ENCODE measurements around the gene IKBKE. TPM values are rescaled to one million over a fixed set of nuclear protein-coding genes. Genes with fewer than 3 reads are reported as not detected.

Gene IKBKE
- total RNA-seq, 1 experiment from 2014 or later = 5.1 TPM

DNA sequence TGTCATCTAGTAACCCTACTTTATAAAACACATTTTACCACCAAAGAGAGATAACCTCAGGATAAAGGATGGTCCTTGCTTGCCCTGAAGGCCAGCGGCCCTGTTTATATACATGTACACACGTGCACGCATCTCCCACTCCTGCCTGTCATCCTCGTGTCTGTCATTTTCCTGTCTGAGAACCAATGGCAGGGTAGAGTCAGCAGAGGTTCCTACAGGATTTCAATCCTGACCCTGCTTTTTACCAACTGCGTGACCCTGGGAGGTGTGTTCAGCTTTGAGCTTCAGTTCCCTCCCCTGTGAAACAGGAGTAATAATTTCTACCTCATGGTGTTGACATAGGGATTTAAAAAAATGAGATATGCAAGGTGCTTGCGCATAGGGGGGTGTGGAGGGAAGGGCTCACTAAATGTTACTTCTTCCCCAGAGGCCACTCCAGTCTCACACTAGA lies 24.8 kb downstream of the IKBKE start (continued):
- TF ChIP-seq POLR2A (IDR thresholded peaks at IDR 0.05; ENCODE audit: borderline replicate concordance, extremely low read depth, insufficient read depth, insufficient read length) (no peak), CEBPB (IDR thresholded peaks at IDR 0.05; ENCODE audit: low read depth) (no peak), MAX (IDR thresholded peaks at IDR 0.05) (no peak)

DNA sequence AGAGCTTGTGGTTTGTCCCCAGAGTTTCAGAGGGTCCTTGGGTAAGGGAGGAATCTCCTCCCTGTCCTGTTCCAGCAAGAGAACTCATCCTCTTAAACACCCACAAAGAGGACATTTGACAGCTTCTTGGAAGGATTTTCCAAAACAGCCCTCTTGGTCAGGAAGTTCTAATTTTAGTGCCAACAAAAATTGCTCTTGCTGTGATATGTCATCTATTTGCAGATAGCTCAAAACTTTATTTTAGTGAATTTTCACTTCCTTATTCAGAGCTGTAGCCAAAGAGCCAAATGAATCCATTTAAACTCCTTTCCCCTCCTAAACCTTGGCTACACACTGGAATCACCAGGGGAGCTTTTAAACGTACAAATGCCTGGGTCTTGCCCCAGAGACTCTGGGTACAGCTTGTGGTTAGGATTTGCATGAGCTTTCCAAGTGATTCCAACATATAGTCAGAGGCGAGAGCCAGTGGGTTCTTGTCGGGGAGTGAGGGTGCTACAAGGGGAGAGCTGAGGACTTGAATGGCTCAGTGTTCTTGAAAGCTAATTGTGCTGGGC lies 25.3 kb downstream of the IKBKE start:
- intact Hi-C loops (cut with micrococcal nuclease) = no loop called here
- ChIA-PET POLR2A (no interaction called here), RAD21 (ENCODE audit: low non-redundant PET in 1 of 2, low total read pairs in 2 of 2, uncharacterized antibody in 2 of 2, unreplicated experiment in 2 of 2) (interaction anchor here in 1 of 2 experiments (1.0 kb wide), 1 partner anchor 25 kb away, joined by 3 read pairs; no protein-coding TSS in a partner anchor), CTCF (interaction anchor here (0.6 to 1.6 kb wide), 2 partner anchors 10 to 168 kb away, joined by 3 to 6 read pairs; no protein-coding TSS in a partner anchor)
- Histone ChIP-seq H3K4me1 (ENCODE audit: control insufficient read depth in 1 of 2, insufficient read depth in 2 of 2, low read length in 2 of 2) (peaks cover 22 to 34% of the 10 kb centered on the region in 2 experiments), H3K36me3 (ENCODE audit: control insufficient read depth in 1 of 2, insufficient read depth in 2 of 2, low read length in 2 of 2) (no peaks in the 10 kb centered on the region), H3K79me2 (ENCODE audit: insufficient read depth, low read length) (no peaks in the 10 kb centered on the region), H3K9me2 (ENCODE audit: insufficient read depth) (no peaks in the 10 kb centered on the region), H3K4me2 (ENCODE audit: low read length) (no peak overlapping the region), H3K4me3 (replicated peaks in 1 of 2; ENCODE audit: low read depth in 1 of 2, low read length in 2 of 2) (no peak overlapping the region), H3K27ac (ENCODE audit: low read depth, low read length) (no peak overlapping the region), H4K20me1 (ENCODE audit: insufficient read depth) (no peaks in the 10 kb centered on the region), H3K27me3 (ENCODE audit: insufficient read depth, low read length) (no peaks in the 10 kb centered on the region), H3K9ac (ENCODE audit: low read length) (no peak overlapping the region), H3K9me3 (ENCODE audit: control insufficient read depth in 1 of 2, insufficient read depth in 1 of 2, low read depth in 1 of 2, low read length in 2 of 2) (no peaks in the 10 kb centered on the region), H2AFZ (ENCODE audit: low read depth, low read length, poor library complexity, severe bottlenecking) (no peak overlapping the region)
- no peak for DNase-seq (ENCODE audit: low read depth, low spot score)
- BruUV-seq (replicated peaks) = no TSS peak
- no peak for TF ChIP-seq POLR2A (IDR thresholded peaks at IDR 0.05; ENCODE audit: borderline replicate concordance, extremely low read depth, insufficient read depth, insufficient read length)
- no peak for ATAC-seq

GRCh38 chr1:206496131-206496793 lies 26.0 kb downstream of the IKBKE start:
- H3K4me3 ChIP-seq (replicated peaks in 1 of 2; ENCODE audit: low read depth in 1 of 2, low read length in 2 of 2) = no peak overlapping the region
- no peak overlapping the region for H2AFZ ChIP-seq (ENCODE audit: low read depth, low read length, poor library complexity, severe bottlenecking)
- H3K4me2 ChIP-seq (ENCODE audit: low read length) = no peak overlapping the region
- H3K9me3 ChIP-seq (ENCODE audit: control insufficient read depth in 1 of 2, insufficient read depth in 1 of 2, low read depth in 1 of 2, low read length in 2 of 2) = no peaks in the 10 kb centered on the region
- RAD21 ChIA-PET (ENCODE audit: low non-redundant PET in 1 of 2, low total read pairs in 2 of 2, uncharacterized antibody in 2 of 2, unreplicated experiment in 2 of 2) = interaction anchor here in 1 of 2 experiments (1.0 kb wide), 1 partner anchor 25 kb away, joined by 3 read pairs; no protein-coding TSS in a partner anchor
- H4K20me1 ChIP-seq (ENCODE audit: insufficient read depth) = no peaks in the 10 kb centered on the region
- no peak overlapping the region for H3K9ac ChIP-seq (ENCODE audit: low read length)
- H3K27ac ChIP-seq (ENCODE audit: low read depth, low read length) = no peak overlapping the region
- CTCF ChIA-PET = interaction anchor here (1.5 to 1.6 kb wide), 2 partner anchors 87 to 167 kb away, joined by 4 to 6 read pairs; no protein-coding TSS in a partner anchor
- intact Hi-C loops (cut with micrococcal nuclease) = no loop called here
- POLR2A ChIA-PET = no interaction called here
- no peaks in the 10 kb centered on the region for H3K79me2 ChIP-seq (ENCODE audit: insufficient read depth, low read length)
- DNase-seq (ENCODE audit: low read depth, low spot score) (no peak), ATAC-seq (no peak)
- H3K27me3 ChIP-seq (ENCODE audit: insufficient read depth, low read length) = no peaks in the 10 kb centered on the region
- peaks cover 28 to 41% of the 10 kb centered on the region in 2 experiments for H3K4me1 ChIP-seq (ENCODE audit: control insufficient read depth in 1 of 2, insufficient read depth in 2 of 2, low read length in 2 of 2)
- H3K36me3 ChIP-seq (ENCODE audit: control insufficient read depth in 1 of 2, insufficient read depth in 2 of 2, low read length in 2 of 2) = no peaks in the 10 kb centered on the region
- BruUV-seq (replicated peaks) = no TSS peak
- no peaks in the 10 kb centered on the region for H3K9me2 ChIP-seq (ENCODE audit: insufficient read depth)
- no peak for TF ChIP-seq EGR1 (IDR thresholded peaks at IDR 0.05; ENCODE audit: low read depth)
- TF ChIP-seq SRF (IDR thresholded peaks at IDR 0.05; ENCODE audit: low read depth) = no peak
- TF ChIP-seq REST (IDR thresholded peaks at IDR 0.05; ENCODE audit: low read depth) = no peak
- no peak for TF ChIP-seq ELF1 (IDR thresholded peaks at IDR 0.05; ENCODE audit: borderline replicate concordance, low read depth)
- no peak for TF ChIP-seq ZNF274 (IDR thresholded peaks at IDR 0.05; ENCODE audit: low read depth, low read length)
- no peak for TF ChIP-seq EZH2 (IDR thresholded peaks at IDR 0.05)
- no peak for TF ChIP-seq ZFX (IDR thresholded peaks at IDR 0.05)
- TF ChIP-seq FOSL1 (IDR thresholded peaks at IDR 0.05; ENCODE audit: low read depth) = no peak
- TF ChIP-seq POLR2A (IDR thresholded peaks at IDR 0.05; ENCODE audit: borderline replicate concordance, extremely low read depth, insufficient read depth, insufficient read length) = no peak
- TF ChIP-seq EZH2phosphoT487 (IDR thresholded peaks at IDR 0.05; ENCODE audit: borderline replicate concordance) = no peak
- no peak for TF ChIP-seq MAX (IDR thresholded peaks at IDR 0.05)
- TF ChIP-seq YY1 (IDR thresholded peaks at IDR 0.05; ENCODE audit: extremely low read depth, insufficient replicate concordance, low read depth, low read length) = no peak
- no peak for TF ChIP-seq CEBPB (IDR thresholded peaks at IDR 0.05; ENCODE audit: low read depth)
